Measurements from ENCODE around the gene RPUSD1. TPM values are rescaled to one million over a fixed set of nuclear protein-coding genes. Genes with fewer than 3 reads are reported as not detected.
A peak's percentile ranks its signal among the peaks of the same experiment; 100 is the strongest.

The RPUSD1 gene
- total and polyA plus RNA-seq, 2 donors (not counting 1 experiment from before 2014, with no cell fraction given) = 34.7 to 46.1 TPM

GRCh38 chr16:791131-791530 is 3.0 kb upstream of the RPUSD1 start:
- TF ChIP-seq EZH2 (IDR thresholded peaks at IDR 0.05; ENCODE audit: borderline replicate concordance, insufficient read depth, low read depth, low read length, poor library complexity, severe bottlenecking) = no peak
- TF ChIP-seq CTCF (IDR thresholded peaks at IDR 0.05) = no peak
- no peak for ATAC-seq (ENCODE audit: low read depth)
- Histone ChIP-seq H3K4me1 (ENCODE audit: control insufficient read depth in 2 of 2, insufficient read depth in 2 of 2, low read length in 2 of 2) (peaks cover 13 to 20% of the 10 kb centered on the region in 2 donors), H3K27ac (ENCODE audit: low read length in 2 of 2) (no peak overlapping the region), H3K4me2 (replicated peaks; ENCODE audit: low read depth, low read length, poor library complexity, severe bottlenecking) (no peak overlapping the region), H3K27me3 (replicated peaks in 1 of 4; ENCODE audit: control extremely low read depth in 1 of 4, control insufficient read depth in 3 of 4, insufficient read depth in 4 of 4, low read length in 3 of 4) (no peaks in the 10 kb centered on the region), H3K9me3 (ENCODE audit: control extremely low read depth in 1 of 3, control insufficient read depth in 2 of 3, insufficient read depth in 1 of 3, low read length in 2 of 3) (no peaks in the 10 kb centered on the region), H4K20me1 (ENCODE audit: control insufficient read depth, insufficient read depth, low read length, poor library complexity, severe bottlenecking) (peaks cover 16% of the 10 kb centered on the region), H2AFZ (ENCODE audit: insufficient read depth, low read depth, low read length, poor library complexity, severe bottlenecking) (no peak overlapping the region), H3K9ac (ENCODE audit: low read length) (no peak overlapping the region), H3K79me2 (ENCODE audit: control insufficient read depth, insufficient read depth, low read length) (peaks cover 11% of the 10 kb centered on the region), H3K4me3 (ENCODE audit: control extremely low read depth in 1 of 5, extremely low read depth in 1 of 5, insufficient read depth in 1 of 5, low read depth in 2 of 5, low read length in 4 of 5) (no peak overlapping the region), H3K36me3 (replicated peaks in 1 of 2; ENCODE audit: control extremely low read depth in 1 of 2, control insufficient read depth in 1 of 2, extremely low read depth in 1 of 2, insufficient read depth in 2 of 2, low read length in 1 of 2) (peaks cover 0 to 5% of the 10 kb centered on the region in 2 experiments)
- no peak overlapping the region for H3K27ac Mint-ChIP-seq
- no peak overlapping the region for H3K4me3 Mint-ChIP-seq
- DNase-seq = no peak
- POLR2A ChIA-PET = no interaction called here
- WGBS (ENCODE audit: insufficient coverage) = 97% methylated on average over 22 of the region's 23 CpGs
- no peaks in the 10 kb centered on the region for H3K9me3 Mint-ChIP-seq (ENCODE audit: insufficient read depth)
- CTCF ChIA-PET = no interaction called here
- intact Hi-C loops (cut with micrococcal nuclease) = no loop called here
- peaks cover 7% of the 10 kb centered on the region for H3K4me1 Mint-ChIP-seq
- H3K27me3 Mint-ChIP-seq = no peaks in the 10 kb centered on the region

- ChIA-PET CTCF (interaction anchor here (0.9 kb wide), 1 partner anchor 77 kb away, joined by 3 read pairs; no protein-coding TSS in a partner anchor), POLR2A (no interaction called here)
- peaks cover 11% of the 10 kb centered on the region for H3K79me2 ChIP-seq (ENCODE audit: control insufficient read depth, insufficient read depth, low read length)
- H3K4me3 Mint-ChIP-seq = peak overlapping the region; percentile 47
- WGBS (ENCODE audit: insufficient coverage) = 96% methylated on average over 17 of the region's 17 CpGs
- no peaks in the 10 kb centered on the region for H3K27me3 Mint-ChIP-seq
- peaks cover 13 to 24% of the 10 kb centered on the region in 2 donors for H3K4me1 ChIP-seq (ENCODE audit: control insufficient read depth in 2 of 2, insufficient read depth in 2 of 2, low read length in 2 of 2)
- H3K9ac ChIP-seq (ENCODE audit: low read length) = no peak overlapping the region
- DNase-seq (no peak), ATAC-seq (ENCODE audit: low read depth) (no peak)
- H3K4me2 ChIP-seq (replicated peaks; ENCODE audit: low read depth, low read length, poor library complexity, severe bottlenecking) = no peak overlapping the region
- peaks cover 0 to 8% of the 10 kb centered on the region in 2 experiments for H3K36me3 ChIP-seq (replicated peaks in 1 of 2; ENCODE audit: control extremely low read depth in 1 of 2, control insufficient read depth in 1 of 2, extremely low read depth in 1 of 2, insufficient read depth in 2 of 2, low read length in 1 of 2)
- TF ChIP-seq CTCF (IDR thresholded peaks at IDR 0.05) (no peak), EZH2 (IDR thresholded peaks at IDR 0.05; ENCODE audit: borderline replicate concordance, insufficient read depth, low read depth, low read length, poor library complexity, severe bottlenecking) (no peak)
- H3K4me1 Mint-ChIP-seq = peaks cover 7% of the 10 kb centered on the region
- H3K9me3 ChIP-seq (ENCODE audit: control extremely low read depth in 1 of 3, control insufficient read depth in 2 of 3, insufficient read depth in 1 of 3, low read length in 2 of 3) = no peaks in the 10 kb centered on the region
- H3K27ac Mint-ChIP-seq = no peak overlapping the region
- intact Hi-C loops (cut with micrococcal nuclease) = no loop called here
- H3K4me3 ChIP-seq (ENCODE audit: control extremely low read depth in 1 of 5, extremely low read depth in 1 of 5, insufficient read depth in 1 of 5, low read depth in 2 of 5, low read length in 4 of 5) = no peak overlapping the region
- peaks cover 26% of the 10 kb centered on the region for H4K20me1 ChIP-seq (ENCODE audit: control insufficient read depth, insufficient read depth, low read length, poor library complexity, severe bottlenecking)
- H3K27me3 ChIP-seq (replicated peaks in 1 of 4; ENCODE audit: control extremely low read depth in 1 of 4, control insufficient read depth in 3 of 4, insufficient read depth in 4 of 4, low read length in 3 of 4) = no peaks in the 10 kb centered on the region
- no peak overlapping the region for H3K27ac ChIP-seq (ENCODE audit: low read length in 2 of 2)
- no peak overlapping the region for H2AFZ ChIP-seq (ENCODE audit: insufficient read depth, low read depth, low read length, poor library complexity, severe bottlenecking)
- H3K9me3 Mint-ChIP-seq (ENCODE audit: insufficient read depth) = no peaks in the 10 kb centered on the region
Observed at GRCh38 chr16:790086-790485, 1.9 kb upstream of the RPUSD1 start.
